H9 (cell line): ENCODE measurements around the gene PDS5B. TPM values are rescaled to one million over a fixed set of nuclear protein-coding genes. Genes with fewer than 3 reads are reported as not detected.

ENCODE experiments used
- DNase-seq: peaks from one replicate; pipeline ENCODE4 v3.0.0-alpha.2; 2017
- H2AFZ ChIP-seq: one replicate; pipeline ENCODE4 v1.6.1; 2013; ENCODE audit warnings: mild to moderate bottlenecking, low read length, control low read depth, moderate library complexity
- H2AK5ac ChIP-seq: 2 replicates; pipeline ENCODE4 v1.6.1; 2013; ENCODE audit warnings: low read length, control low read depth, mixed read lengths; ENCODE audit not compliant: insufficient read length
- H2BK120ac ChIP-seq: one replicate; pipeline ENCODE4 v1.6.1; 2013; ENCODE audit warnings: low read depth, mild to moderate bottlenecking, low read length, control low read depth, inconsistent platforms; ENCODE audit not compliant: poor library complexity, severe bottlenecking
- H2BK12ac ChIP-seq: 2 replicates; pipeline ENCODE4 v1.6.1; 2013; ENCODE audit warnings: low read length, control low read depth, mixed read lengths, low read depth; ENCODE audit not compliant: insufficient read length
- H2BK15ac ChIP-seq: 2 replicates; pipeline ENCODE4 v1.6.1; 2013; ENCODE audit warnings: low read depth, low read length, control low read depth
- H2BK20ac ChIP-seq: one replicate; pipeline ENCODE4 v1.6.1; 2013; ENCODE audit warnings: low read depth, mild to moderate bottlenecking, low read length, control low read depth, inconsistent platforms; ENCODE audit not compliant: poor library complexity, severe bottlenecking
- H2BK5ac ChIP-seq: 2 replicates; pipeline ENCODE4 v1.6.1; 2013; ENCODE audit warnings: low read length, control low read depth, mixed read lengths; ENCODE audit not compliant: insufficient read length
- H3K14ac ChIP-seq: 2 replicates; pipeline ENCODE4 v1.6.1; 2013; ENCODE audit warnings: low read length, control low read depth; ENCODE audit not compliant: insufficient read depth
- H3K18ac ChIP-seq: 2 replicates; pipeline ENCODE4 v1.6.1; 2013; ENCODE audit warnings: low read depth, mild to moderate bottlenecking, mixed read lengths, low read length, control low read depth; ENCODE audit not compliant: insufficient read length
- H3K23ac ChIP-seq: 2 replicates; pipeline ENCODE4 v1.6.1; 2013; ENCODE audit warnings: low read length, control low read depth, mixed read lengths, low read depth; ENCODE audit not compliant: insufficient read length
- H3K23me2 ChIP-seq: 2 replicates; pipeline ENCODE4 v1.6.1; 2013; ENCODE audit warnings: low read depth, mild to moderate bottlenecking, mixed read lengths, low read length, control low read depth; ENCODE audit not compliant: insufficient read length, poor library complexity, severe bottlenecking
- H3K27ac ChIP-seq: 2 replicates; pipeline ENCODE4 v1.5.1; 2013; ENCODE audit warnings: low read length, control low read depth, mixed read lengths, low read depth; ENCODE audit not compliant: insufficient read length
- H3K27me3 ChIP-seq: 2 replicates; pipeline ENCODE4 v1.6.1; 2013; ENCODE audit warnings: low read length, control low read depth, inconsistent platforms; ENCODE audit not compliant: insufficient read depth
- H3K4ac ChIP-seq: 2 replicates; pipeline ENCODE4 v1.6.1; 2013; ENCODE audit warnings: low read depth, mild to moderate bottlenecking, control low read depth, inconsistent platforms, low read length, moderate library complexity
- H3K4me1 ChIP-seq: 2 replicates; pipeline ENCODE4 v1.6.1; 2013; ENCODE audit warnings: low read length, control low read depth, inconsistent platforms; ENCODE audit not compliant: insufficient read depth
- H3K4me2 ChIP-seq: 2 replicates; pipeline ENCODE4 v1.6.1; 2013; ENCODE audit warnings: low read length, control low read depth, mixed read lengths; ENCODE audit not compliant: insufficient read length, insufficient read depth
- H3K56ac ChIP-seq: 2 replicates; pipeline ENCODE4 v1.6.1; 2013; ENCODE audit warnings: low read depth, mild to moderate bottlenecking, mixed read lengths, low read length, control low read depth; ENCODE audit not compliant: insufficient read length
- H3K79me1 ChIP-seq: 2 replicates; pipeline ENCODE4 v1.6.1; 2013; ENCODE audit warnings: low read depth, mild to moderate bottlenecking, moderate library complexity, low read length, control low read depth, inconsistent platforms; ENCODE audit not compliant: insufficient read depth, poor library complexity, severe bottlenecking
- H3K79me2 ChIP-seq: 2 replicates; pipeline ENCODE4 v1.6.1; 2013; ENCODE audit warnings: low read length, control low read depth, inconsistent platforms; ENCODE audit not compliant: insufficient read depth
- H3K9ac ChIP-seq: 2 replicates; pipeline ENCODE4 v1.6.1; 2013; ENCODE audit warnings: low read length, control low read depth, mixed read lengths; ENCODE audit not compliant: insufficient read length; ENCODE audit errors: extremely low read depth
- H3K9me3 ChIP-seq: one replicate; pipeline ENCODE4 v1.6.1; 2013; ENCODE audit warnings: low read depth, low read length, inconsistent platforms; ENCODE audit not compliant: control insufficient read depth
- H3T11ph ChIP-seq: one replicate; pipeline ENCODE4 v1.6.1; 2013; ENCODE audit warnings: mild to moderate bottlenecking, low read length, control low read depth, inconsistent platforms
- H4K20me1 ChIP-seq: one replicate; pipeline ENCODE4 v1.6.1; 2013; ENCODE audit not compliant: control insufficient read depth, insufficient read length, insufficient read depth
- H4K5ac ChIP-seq: 2 replicates; pipeline ENCODE4 v1.6.1; 2013; ENCODE audit warnings: low read depth, mild to moderate bottlenecking, mixed read lengths, low read length, control low read depth; ENCODE audit not compliant: insufficient read length
- H4K8ac ChIP-seq: replicated peaks from 2 replicates; pipeline ENCODE4 v1.6.1; 2013; ENCODE audit warnings: low read length, control low read depth, mixed read lengths, low read depth; ENCODE audit not compliant: insufficient read length
- H4K91ac ChIP-seq: 2 replicates; pipeline ENCODE4 v1.6.1; 2013; ENCODE audit warnings: low read depth, mild to moderate bottlenecking, moderate library complexity, mixed read lengths, low read length, control low read depth; ENCODE audit not compliant: insufficient read length
- H3K27ac Mint-ChIP-seq, 3 experiments: 2 replicates in 2 of 3; 3 replicates in 1 of 3; pipeline ENCODE4 v1.8.0; 2020 to 2021; ENCODE audit warnings: mixed read lengths in 3 of 3, mild to moderate bottlenecking in 1 of 3, moderate library complexity in 1 of 3
- H3K27me3 Mint-ChIP-seq: 2 replicates; pipeline ENCODE4 v1.8.0; 2021; ENCODE audit warnings: low read depth, mild to moderate bottlenecking, moderate library complexity, mixed read lengths
- H3K36me3 Mint-ChIP-seq, 3 experiments: 2 replicates in 2 of 3; 3 replicates in 1 of 3; pipeline ENCODE4 v1.8.0; 2020 to 2021; ENCODE audit warnings: low read depth in 3 of 3, mixed read lengths in 3 of 3; ENCODE audit not compliant: insufficient read depth in 1 of 3
- H3K4me1 Mint-ChIP-seq, 2 experiments: 2 replicates each; pipeline ENCODE4 v1.8.0; 2020; ENCODE audit warnings: mixed read lengths in 2 of 2
- H3K4me3 Mint-ChIP-seq, 2 experiments: 2 replicates in 1 of 2; 3 replicates in 1 of 2; pipeline ENCODE4 v1.8.0; 2020 to 2021; ENCODE audit warnings: mild to moderate bottlenecking in 2 of 2, mixed read lengths in 2 of 2, moderate library complexity in 1 of 2
- H3K9me3 Mint-ChIP-seq, 2 experiments: 2 replicates in 1 of 2; 3 replicates in 1 of 2; pipeline ENCODE4 v1.8.0; 2020; ENCODE audit warnings: mild to moderate bottlenecking in 2 of 2, mixed read lengths in 2 of 2, moderate library complexity in 1 of 2
- CTCF ChIP-seq: fragments of 200-600 bp; sonication (generic); conservative IDR thresholded peaks from 3 replicates; pipeline ENCODE4 v1.8.0; 2021; ENCODE audit warnings: antibody characterized with exemption, mild to moderate bottlenecking
- WGBS: extraction: QIAGEN DNeasy Blood & Tissue Kit; methylation state at CpG from one replicate; pipeline ENCODE4 v1.1.7; 2013; ENCODE audit warnings: missing lambda C conversion rate, low lambda C conversion rate, mixed read lengths; ENCODE audit not compliant: insufficient read length; ENCODE audit errors: extremely low coverage; 5-methylcytosine and 5-hydroxymethylcytosine counted together
- total RNA-seq: library from RNA; stranded (reverse); gene quantifications from 2 replicates; pipeline ENCODE4 v1.2.1, GENCODE V29; 2021

The PDS5B gene
- total RNA-seq, 1 experiment from 2014 or later, result 50.0 TPM

GRCh38 chr13:32752311-32752710 lies 166.1 kb downstream of the PDS5B start:
- H3K27ac ChIP-seq, result no peak overlapping the region
- no peak overlapping the region for H2AFZ ChIP-seq
- no peak overlapping the region for H3K18ac ChIP-seq
- no peak for DNase-seq
- H2BK5ac ChIP-seq, result no peak overlapping the region
- no peak overlapping the region for H4K8ac ChIP-seq
- H3K4me2 ChIP-seq, result no peak overlapping the region
- H3K56ac ChIP-seq, result no peak overlapping the region
- no peak overlapping the region for H2BK20ac ChIP-seq
- H2BK12ac ChIP-seq, result no peak overlapping the region
- no CpG with 5 or more reads among the region's 4 CpGs for WGBS
- no peak overlapping the region for H3T11ph ChIP-seq
- H4K20me1 ChIP-seq, result no peaks in the 10 kb centered on the region
- no peak overlapping the region for H2BK15ac ChIP-seq
- TF ChIP-seq CTCF, result no peak
- no peak overlapping the region for H3K23ac ChIP-seq
- Mint-ChIP-seq H3K27ac (peak overlapping the region in 1 of 3 experiments; percentile 7; a peak in 1 of 7 replicates), H3K9me3 (no peaks in the 10 kb centered on the region), H3K4me3 (no peak overlapping the region), H3K4me1 (no peaks in the 10 kb centered on the region), H3K27me3 (no peaks in the 10 kb centered on the region), H3K36me3 (peaks cover 2 to 20% (median 7%) of the 10 kb centered on the region in 3 experiments; a peak in 5 of 7 replicates)
- H3K4ac ChIP-seq, result no peak overlapping the region
- H3K27me3 ChIP-seq, result no peaks in the 10 kb centered on the region
- H3K79me2 ChIP-seq, result no peaks in the 10 kb centered on the region
- no peaks in the 10 kb centered on the region for H3K9me3 ChIP-seq
- H4K91ac ChIP-seq, result no peak overlapping the region
- H3K4me1 ChIP-seq, result no peaks in the 10 kb centered on the region
- H3K14ac ChIP-seq, result no peak overlapping the region
- H3K79me1 ChIP-seq, result no peaks in the 10 kb centered on the region
- H3K9ac ChIP-seq, result no peak overlapping the region
- no peak overlapping the region for H2AK5ac ChIP-seq
- H3K23me2 ChIP-seq, result no peaks in the 10 kb centered on the region
- no peak overlapping the region for H2BK120ac ChIP-seq
- no peak overlapping the region for H4K5ac ChIP-seq
